Measurements from ENCODE around the gene RSPRY1. TPM values are rescaled to one million over a fixed set of nuclear protein-coding genes. Genes with fewer than 3 reads are reported as not detected.

RSPRY1 gene
- polyA plus RNA-seq, 1 of the 3 experiments (the other 2 are of a cell fraction) = 16.6 TPM

DNA sequence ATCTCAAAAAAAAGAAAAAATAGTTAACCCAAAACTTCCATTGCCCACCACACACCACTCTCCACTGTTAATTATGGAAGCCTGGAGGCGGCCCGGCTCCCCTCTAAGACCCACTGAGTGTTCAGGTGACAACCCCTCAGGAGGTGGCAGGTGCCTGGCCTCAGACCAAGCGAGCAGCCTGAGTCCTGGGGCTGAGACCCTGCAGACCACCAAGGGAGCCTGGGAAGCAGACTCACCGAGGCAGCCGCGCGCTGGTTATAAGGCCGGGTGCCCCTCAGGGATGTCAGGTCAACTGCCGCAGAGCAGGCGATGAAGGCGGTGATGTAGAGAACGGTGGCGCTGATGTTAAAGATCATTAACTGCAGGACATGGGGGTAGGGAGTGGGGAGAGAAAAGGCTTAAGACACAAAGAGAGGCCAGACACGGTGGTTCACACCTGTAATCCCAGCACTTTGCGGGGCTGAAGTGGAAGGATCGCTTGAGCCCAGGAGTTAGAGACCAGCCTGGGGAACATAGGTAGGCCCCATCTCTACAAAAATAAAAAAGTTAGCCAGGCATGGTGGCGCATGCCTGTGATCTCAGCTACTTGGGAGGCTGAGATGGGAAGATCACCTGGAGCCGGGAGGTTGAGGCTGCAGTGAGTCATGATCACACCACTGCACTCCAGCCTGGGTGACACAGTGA is 72.2 kb downstream of the RSPRY1 start:
- Histone ChIP-seq H3K27me3 (ENCODE audit: insufficient read depth) (no peaks in the 10 kb centered on the region), H3F3A (replicated peaks; ENCODE audit: insufficient read depth) (peaks cover 2% of the 10 kb centered on the region), H3K4me3 (ENCODE audit: low read depth in 2 of 2, low read length in 1 of 2) (no peak overlapping the region), H3K9me3 (no peaks in the 10 kb centered on the region), H3K4me2 (no peak overlapping the region), H3K9me2 (no peaks in the 10 kb centered on the region), H2AFZ (ENCODE audit: low read depth) (no peak overlapping the region), H3K79me2 (ENCODE audit: insufficient read depth) (no peaks in the 10 kb centered on the region), H3K36me3 (replicated peaks in 1 of 2; ENCODE audit: control insufficient read depth in 1 of 2, insufficient read depth in 2 of 2, low read length in 1 of 2) (peaks cover 0 to 4% of the 10 kb centered on the region in 2 experiments), H3K4me1 (ENCODE audit: control insufficient read depth in 1 of 2, insufficient read depth in 2 of 2, low read depth in 1 of 2, low read length in 1 of 2) (peaks cover 7 to 8% of the 10 kb centered on the region in 2 experiments; a peak in 2 of 4 replicates), H3K9ac (no peak overlapping the region), H4K20me1 (ENCODE audit: insufficient read depth) (no peaks in the 10 kb centered on the region), H3K27ac (ENCODE audit: low read depth in 2 of 2, low read length in 1 of 2) (no peak overlapping the region)
- ChIA-PET POLR2A (no interaction called here), CTCF (no interaction called here)
- WGBS (ENCODE audit: low lambda C conversion rate) = 95% methylated on average over 16 of the region's 18 CpGs
- DNase-seq = no peak
- TF ChIP-seq JUND (IDR thresholded peaks at IDR 0.05) = no peak
- TF ChIP-seq, protein P1, sequence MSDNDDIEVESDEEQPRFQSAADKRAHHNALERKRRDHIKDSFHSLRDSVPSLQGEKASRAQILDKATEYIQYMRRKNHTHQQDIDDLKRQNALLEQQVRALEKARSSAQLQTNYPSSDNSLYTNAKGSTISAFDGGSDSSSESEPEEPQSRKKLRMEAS (IDR thresholded peaks at IDR 0.05; ENCODE audit: low read depth) = no peak
- TF ChIP-seq, protein P2, sequence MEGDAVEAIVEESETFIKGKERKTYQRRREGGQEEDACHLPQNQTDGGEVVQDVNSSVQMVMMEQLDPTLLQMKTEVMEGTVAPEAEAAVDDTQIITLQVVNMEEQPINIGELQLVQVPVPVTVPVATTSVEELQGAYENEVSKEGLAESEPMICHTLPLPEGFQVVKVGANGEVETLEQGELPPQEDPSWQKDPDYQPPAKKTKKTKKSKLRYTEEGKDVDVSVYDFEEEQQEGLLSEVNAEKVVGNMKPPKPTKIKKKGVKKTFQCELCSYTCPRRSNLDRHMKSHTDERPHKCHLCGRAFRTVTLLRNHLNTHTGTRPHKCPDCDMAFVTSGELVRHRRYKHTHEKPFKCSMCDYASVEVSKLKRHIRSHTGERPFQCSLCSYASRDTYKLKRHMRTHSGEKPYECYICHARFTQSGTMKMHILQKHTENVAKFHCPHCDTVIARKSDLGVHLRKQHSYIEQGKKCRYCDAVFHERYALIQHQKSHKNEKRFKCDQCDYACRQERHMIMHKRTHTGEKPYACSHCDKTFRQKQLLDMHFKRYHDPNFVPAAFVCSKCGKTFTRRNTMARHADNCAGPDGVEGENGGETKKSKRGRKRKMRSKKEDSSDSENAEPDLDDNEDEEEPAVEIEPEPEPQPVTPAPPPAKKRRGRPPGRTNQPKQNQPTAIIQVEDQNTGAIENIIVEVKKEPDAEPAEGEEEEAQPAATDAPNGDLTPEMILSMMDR (IDR thresholded peaks at IDR 0.05) = no peak
- TF ChIP-seq FOXM1 (IDR thresholded peaks at IDR 0.05; ENCODE audit: low read depth) = no peak
- TF ChIP-seq, protein P3, sequence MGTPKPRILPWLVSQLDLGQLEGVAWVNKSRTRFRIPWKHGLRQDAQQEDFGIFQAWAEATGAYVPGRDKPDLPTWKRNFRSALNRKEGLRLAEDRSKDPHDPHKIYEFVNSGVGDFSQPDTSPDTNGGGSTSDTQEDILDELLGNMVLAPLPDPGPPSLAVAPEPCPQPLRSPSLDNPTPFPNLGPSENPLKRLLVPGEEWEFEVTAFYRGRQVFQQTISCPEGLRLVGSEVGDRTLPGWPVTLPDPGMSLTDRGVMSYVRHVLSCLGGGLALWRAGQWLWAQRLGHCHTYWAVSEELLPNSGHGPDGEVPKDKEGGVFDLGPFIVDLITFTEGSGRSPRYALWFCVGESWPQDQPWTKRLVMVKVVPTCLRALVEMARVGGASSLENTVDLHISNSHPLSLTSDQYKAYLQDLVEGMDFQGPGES (IDR thresholded peaks at IDR 0.05; ENCODE audit: low read depth, low read length) = no peak
- no peak for TF ChIP-seq POLR2AphosphoS5 (IDR thresholded peaks at IDR 0.05; ENCODE audit: low read depth, low read length)

DNA sequence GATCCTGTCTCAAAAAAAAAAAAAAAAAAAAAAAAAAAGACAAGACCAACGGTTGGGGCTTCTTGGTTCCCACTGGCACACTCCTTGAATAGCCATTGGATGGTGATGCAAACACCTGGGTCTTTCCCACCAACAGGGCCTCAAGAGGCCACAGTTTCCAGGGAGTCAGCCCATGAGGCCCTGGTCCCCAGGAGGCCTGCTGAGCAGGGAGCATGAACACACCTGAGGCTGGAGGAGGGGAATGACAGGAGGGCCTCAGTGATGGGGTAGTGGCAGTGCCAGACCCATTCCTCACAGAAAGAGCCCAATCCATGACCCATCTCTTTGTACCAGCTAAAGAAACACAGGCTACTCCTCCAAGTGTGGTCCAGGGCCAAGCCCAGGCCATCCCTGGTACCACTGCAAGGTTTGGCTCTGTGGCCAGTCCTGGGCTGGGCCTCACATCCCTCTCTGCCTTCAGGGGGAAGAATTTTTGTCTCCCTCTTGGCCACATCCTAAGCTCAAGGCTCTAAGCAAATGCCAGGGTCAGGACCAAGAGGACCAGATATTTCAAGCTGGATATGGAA is 72.9 kb downstream of the RSPRY1 start:
- no peaks in the 10 kb centered on the region for H3K79me2 ChIP-seq (ENCODE audit: insufficient read depth)
- no peak for DNase-seq
- H2AFZ ChIP-seq (ENCODE audit: low read depth) = no peak overlapping the region
- H3K27ac ChIP-seq (ENCODE audit: low read depth in 2 of 2, low read length in 1 of 2) = no peak overlapping the region
- H3K27me3 ChIP-seq (ENCODE audit: insufficient read depth) = no peaks in the 10 kb centered on the region
- ChIA-PET CTCF (no interaction called here), POLR2A (no interaction called here)
- peaks cover 2% of the 10 kb centered on the region for H3F3A ChIP-seq (replicated peaks; ENCODE audit: insufficient read depth)
- H3K4me2 ChIP-seq = no peak overlapping the region
- H3K9ac ChIP-seq = no peak overlapping the region
- no peaks in the 10 kb centered on the region for H3K9me2 ChIP-seq
- no peaks in the 10 kb centered on the region for H4K20me1 ChIP-seq (ENCODE audit: insufficient read depth)
- H3K4me3 ChIP-seq (ENCODE audit: low read depth in 2 of 2, low read length in 1 of 2) = no peak overlapping the region
- no peaks in the 10 kb centered on the region for H3K9me3 ChIP-seq
- H3K4me1 ChIP-seq (ENCODE audit: control insufficient read depth in 1 of 2, insufficient read depth in 2 of 2, low read depth in 1 of 2, low read length in 1 of 2) = peaks cover 8 to 13% of the 10 kb centered on the region in 2 experiments; a peak in 2 of 4 replicates
- WGBS (ENCODE audit: low lambda C conversion rate) = 84% methylated on average over 1 of the region's 1 CpG
- peaks cover 0 to under 1% of the 10 kb centered on the region in 2 experiments for H3K36me3 ChIP-seq (replicated peaks in 1 of 2; ENCODE audit: control insufficient read depth in 1 of 2, insufficient read depth in 2 of 2, low read length in 1 of 2)
- TF ChIP-seq NRF1 (IDR thresholded peaks at IDR 0.05; ENCODE audit: low read depth, low read length) = no peak
- no peak for TF ChIP-seq MXI1 (IDR thresholded peaks at IDR 0.05; ENCODE audit: low read depth, low read length)
- TF ChIP-seq SIN3A (IDR thresholded peaks at IDR 0.05; ENCODE audit: borderline replicate concordance, low read depth, low read length) = no peak
- no peak for TF ChIP-seq EZH2phosphoT487 (IDR thresholded peaks at IDR 0.05; ENCODE audit: borderline replicate concordance, low read depth)
- TF ChIP-seq, protein P4, sequence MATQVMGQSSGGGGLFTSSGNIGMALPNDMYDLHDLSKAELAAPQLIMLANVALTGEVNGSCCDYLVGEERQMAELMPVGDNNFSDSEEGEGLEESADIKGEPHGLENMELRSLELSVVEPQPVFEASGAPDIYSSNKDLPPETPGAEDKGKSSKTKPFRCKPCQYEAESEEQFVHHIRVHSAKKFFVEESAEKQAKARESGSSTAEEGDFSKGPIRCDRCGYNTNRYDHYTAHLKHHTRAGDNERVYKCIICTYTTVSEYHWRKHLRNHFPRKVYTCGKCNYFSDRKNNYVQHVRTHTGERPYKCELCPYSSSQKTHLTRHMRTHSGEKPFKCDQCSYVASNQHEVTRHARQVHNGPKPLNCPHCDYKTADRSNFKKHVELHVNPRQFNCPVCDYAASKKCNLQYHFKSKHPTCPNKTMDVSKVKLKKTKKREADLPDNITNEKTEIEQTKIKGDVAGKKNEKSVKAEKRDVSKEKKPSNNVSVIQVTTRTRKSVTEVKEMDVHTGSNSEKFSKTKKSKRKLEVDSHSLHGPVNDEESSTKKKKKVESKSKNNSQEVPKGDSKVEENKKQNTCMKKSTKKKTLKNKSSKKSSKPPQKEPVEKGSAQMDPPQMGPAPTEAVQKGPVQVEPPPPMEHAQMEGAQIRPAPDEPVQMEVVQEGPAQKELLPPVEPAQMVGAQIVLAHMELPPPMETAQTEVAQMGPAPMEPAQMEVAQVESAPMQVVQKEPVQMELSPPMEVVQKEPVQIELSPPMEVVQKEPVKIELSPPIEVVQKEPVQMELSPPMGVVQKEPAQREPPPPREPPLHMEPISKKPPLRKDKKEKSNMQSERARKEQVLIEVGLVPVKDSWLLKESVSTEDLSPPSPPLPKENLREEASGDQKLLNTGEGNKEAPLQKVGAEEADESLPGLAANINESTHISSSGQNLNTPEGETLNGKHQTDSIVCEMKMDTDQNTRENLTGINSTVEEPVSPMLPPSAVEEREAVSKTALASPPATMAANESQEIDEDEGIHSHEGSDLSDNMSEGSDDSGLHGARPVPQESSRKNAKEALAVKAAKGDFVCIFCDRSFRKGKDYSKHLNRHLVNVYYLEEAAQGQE (IDR thresholded peaks at IDR 0.05; ENCODE audit: low read depth, low read length) = no peak
- no peak for TF ChIP-seq SMC3 (IDR thresholded peaks at IDR 0.05; ENCODE audit: low read depth, low read length)
- no peak for TF ChIP-seq FOXJ3 (CRISPR knock-in tag; IDR thresholded peaks at IDR 0.05)
- TF ChIP-seq POLR2AphosphoS5 (IDR thresholded peaks at IDR 0.05; ENCODE audit: low read depth, low read length) = no peak

All from SK-N-SH (cell line).